HCT116 (cell line): ENCODE results near the gene AKT3. TPM values are rescaled to one million over a fixed set of nuclear protein-coding genes. Genes with fewer than 3 reads are reported as not detected.

Experiments
- ATAC-seq: fragments of 200-7000 bp; cut with Tn5 transposase; 2 replicates; pipeline ENCODE4 v1.9.1; 2020; ENCODE audit warnings: mild to moderate bottlenecking, moderate library complexity
- BruUV-seq: library from RNA; stranded (reverse); fragments of 400-500 nt; replicated peaks from 2 replicates; lab custom pipeline; 2021; lab: Mats Ljungman, UMichigan
- CTCF ChIA-PET: fragments of 300-600 bp; sonication (Branson Sonifier 250); formaldehyde crosslinking; loops from one replicate; lab custom pipeline; 2021; ENCODE audit warnings: antibody characterized with exemption; lab: Charles Lee
- POLR2A ChIA-PET: fragments of 300-600, 350-600 bp; sonication (Branson Sonifier 250); formaldehyde crosslinking; loops from one replicate; lab custom pipeline; 2021; ENCODE audit warnings: antibody characterized with exemption; lab: Charles Lee
- RAD21 ChIA-PET, 2 experiments: fragments of 300-600 bp; sonication (Branson Sonifier 250); formaldehyde crosslinking; loops; one replicate each; lab custom pipeline; 2023; ENCODE audit warnings: low total read pairs in 2 of 2; ENCODE audit not compliant: uncharacterized antibody in 2 of 2, unreplicated experiment in 2 of 2, low non-redundant PET in 1 of 2; lab: Charles Lee
- DNase-seq: peaks from one replicate; pipeline ENCODE4 v3.0.0-alpha.2; 2010; ENCODE audit warnings: low read depth, low spot score
- H2AFZ ChIP-seq: fragments of 200-600 bp; shearing (Covaris generic), sonication (generic); 2 replicates; pipeline ENCODE4 v1.6.1; 2017; ENCODE audit warnings: low read depth, mixed run types, mixed read lengths, antibody characterized with exemption, low read length; ENCODE audit not compliant: poor library complexity, severe bottlenecking
- H3K27ac ChIP-seq: 2 replicates; pipeline ENCODE4 v1.5.1; 2012; ENCODE audit warnings: low read depth, low read length
- H3K27me3 ChIP-seq: fragments of 200-600 bp; sonication (generic); 2 replicates; pipeline ENCODE4 v1.6.1; 2016; ENCODE audit warnings: mixed run types, low read length, mixed read lengths; ENCODE audit not compliant: insufficient read depth
- H3K36me3 ChIP-seq, 2 experiments: fragments of 200-500 bp in 1 of 2; fragments of 200-600 bp in 1 of 2; sonication (Bioruptor generic) in 1 of 2; sonication (generic) in 1 of 2; 2 replicates each; pipeline versions ENCODE4 v1.5.1 to v1.6.1; 2014 to 2016; ENCODE audit warnings: low read length in 2 of 2, inconsistent platforms in 1 of 2, mixed read lengths in 1 of 2, mixed run types in 1 of 2; ENCODE audit not compliant: insufficient read depth in 2 of 2, control insufficient read depth in 1 of 2
- H3K4me1 ChIP-seq, 2 experiments: fragments of 200-600 bp in 1 of 2; sonication (generic) in 1 of 2; 2 replicates each; pipeline versions ENCODE4 v1.5.1 to v1.6.1; 2012 to 2017; ENCODE audit warnings: low read length in 2 of 2, inconsistent platforms in 1 of 2, mild to moderate bottlenecking in 1 of 2, mixed read lengths in 1 of 2, mixed run types in 1 of 2, moderate library complexity in 1 of 2; ENCODE audit not compliant: insufficient read depth in 2 of 2, control insufficient read depth in 1 of 2
- H3K4me2 ChIP-seq: fragments of 200-600 bp; sonication (generic); 2 replicates; pipeline ENCODE4 v1.6.1; 2017; ENCODE audit warnings: mixed run types, low read length, mixed read lengths
- H3K4me3 ChIP-seq, 2 experiments: fragments of 200-600 bp in 1 of 2; sonication (generic) in 1 of 2; replicated peaks in 1 of 2; 2 replicates each; pipeline ENCODE4 v1.5.1; 2011 to 2016; ENCODE audit warnings: low read length in 2 of 2, control low read depth in 1 of 2, low read depth in 1 of 2, mild to moderate bottlenecking in 1 of 2, mixed read lengths in 1 of 2, mixed run types in 1 of 2
- H3K79me2 ChIP-seq: fragments of 200-600 bp; sonication (generic); 2 replicates; pipeline ENCODE4 v1.6.1; 2017; ENCODE audit warnings: mild to moderate bottlenecking, mixed run types, low read length, moderate library complexity, mixed read lengths; ENCODE audit not compliant: insufficient read depth
- H3K9ac ChIP-seq: fragments of 200-600 bp; sonication (generic); 2 replicates; pipeline ENCODE4 v1.6.1; 2016; ENCODE audit warnings: low read length, mixed read lengths
- H3K9me2 ChIP-seq: fragments of 200-600 bp; sonication (generic), shearing (Covaris generic); 2 replicates; pipeline ENCODE4 v1.6.1; 2017; ENCODE audit warnings: mixed run types, mild to moderate bottlenecking, moderate library complexity; ENCODE audit not compliant: insufficient read depth
- H3K9me3 ChIP-seq, 2 experiments: fragments of 200-500 bp in 1 of 2; fragments of 200-600 bp in 1 of 2; sonication (Bioruptor generic) in 1 of 2; sonication (generic) in 1 of 2; 2 replicates each; pipeline ENCODE4 v1.6.1; 2014 to 2017; ENCODE audit warnings: low read length in 2 of 2, mixed read lengths in 2 of 2, inconsistent platforms in 1 of 2, low read depth in 1 of 2, mild to moderate bottlenecking in 1 of 2, mixed run types in 1 of 2, moderate library complexity in 1 of 2; ENCODE audit not compliant: control insufficient read depth in 1 of 2, insufficient read depth in 1 of 2
- H4K20me1 ChIP-seq: fragments of 200-600 bp; sonication (generic), shearing (Covaris generic); 2 replicates; pipeline ENCODE4 v1.6.1; 2017; ENCODE audit warnings: mixed run types, mild to moderate bottlenecking, moderate library complexity; ENCODE audit not compliant: insufficient read depth
- CEBPB ChIP-seq: IDR thresholded peaks from 2 replicates; pipeline ENCODE4 v1.6.1; 2012; ENCODE audit warnings: low read depth
- CTCF ChIP-seq, 3 experiments: fragments of 200-600 bp in 1 of 3; sonication (generic) in 1 of 3; IDR thresholded peaks in 2 of 3; conservative IDR thresholded peaks in 1 of 3; 2 replicates each; pipeline ENCODE4 v1.5.1; 2012 to 2017; ENCODE audit warnings: low read depth in 2 of 3, low read length in 2 of 3, antibody characterized with exemption in 1 of 3, borderline replicate concordance in 1 of 3, control low read depth in 1 of 3, mild to moderate bottlenecking in 1 of 3, mixed read lengths in 1 of 3, mixed run types in 1 of 3, moderate library complexity in 1 of 3; ENCODE audit not compliant: insufficient read depth in 1 of 3
- REST ChIP-seq: IDR thresholded peaks from 2 replicates; pipeline ENCODE4 v1.6.1; 2012; ENCODE audit warnings: low read depth
- SIN3A ChIP-seq: IDR thresholded peaks from 2 replicates; pipeline ENCODE4 v1.6.1; 2012; ENCODE audit warnings: low read depth
- SRF ChIP-seq: IDR thresholded peaks from 2 replicates; pipeline ENCODE4 v1.6.1; 2012; ENCODE audit warnings: low read depth
- TCF7L2 ChIP-seq: IDR thresholded peaks from 2 replicates; pipeline ENCODE4 v1.7.0; 2011; ENCODE audit warnings: borderline replicate concordance, inconsistent platforms; ENCODE audit not compliant: insufficient read depth, insufficient read length; ENCODE audit errors: extremely low read depth
- ZBTB33 ChIP-seq: IDR thresholded peaks from 2 replicates; pipeline ENCODE4 v1.6.1; 2011; ENCODE audit warnings: mild to moderate bottlenecking, low read length, moderate library complexity; ENCODE audit not compliant: insufficient replicate concordance; ENCODE audit errors: extremely low read depth
- intact Hi-C: fragments of 100-400 bp; cut with micrococcal nuclease; formaldehyde crosslinking; loops from 2 replicates; pipeline ENCODE4 v1.10.0; 2022
- total RNA-seq: library from RNA; stranded (reverse); gene quantifications from one replicate; pipeline ENCODE4 v1.2.1, GENCODE V29; 2021; ENCODE audit not compliant: unreplicated experiment

AKT3 gene
- total RNA-seq, 1 experiment from 2014 or later: 0.49 TPM

GRCh38 chr1:243495442-243496186 is 354.4 kb downstream of the AKT3 start:
- ChIA-PET POLR2A (no interaction called here), CTCF (no interaction called here), RAD21 (no interaction called here)
- no peaks in the 10 kb centered on the region for H3K4me1 ChIP-seq
- no peak overlapping the region for H3K4me2 ChIP-seq
- no peaks in the 10 kb centered on the region; a peak in 1 of 4 replicates for H3K36me3 ChIP-seq
- H3K9me3 ChIP-seq: no peaks in the 10 kb centered on the region
- H3K27me3 ChIP-seq: no peaks in the 10 kb centered on the region
- no peak overlapping the region for H3K9ac ChIP-seq
- DNase-seq (no peak), ATAC-seq (no peak)
- H3K79me2 ChIP-seq: peaks cover 9% of the 10 kb centered on the region; the same call in 1 of the 2 replicates
- H3K4me3 ChIP-seq: no peak overlapping the region
- no peaks in the 10 kb centered on the region for H3K9me2 ChIP-seq
- no peaks in the 10 kb centered on the region for H4K20me1 ChIP-seq
- TF ChIP-seq CTCF (IDR thresholded peaks at IDR 0.05 in 2 of 3, conservative IDR thresholded peaks at IDR 0.05 in 1 of 3; ENCODE audit: borderline replicate concordance in 1 of 3, insufficient read depth in 1 of 3, low read depth in 2 of 3, low read length in 2 of 3) (no peak), TCF7L2 (no peak), SIN3A (no peak), CEBPB (no peak), ZBTB33 (no peak), SRF (no peak), REST (no peak)
- H2AFZ ChIP-seq: no peak overlapping the region
- no peak overlapping the region for H3K27ac ChIP-seq
- intact Hi-C loops: no loop called here
- no TSS peak for BruUV-seq
